Measurements from ENCODE around the gene DGCR8.

DGCR8 gene

GRCh38 chr22:20079745-20080444 is at the start of gene DGCR8:
Gene DGCR8 (plus strand): TSS chr22:20080241. CDS start chr22:20085964, 5,723 bp downstream.
- H3K4me1 ChIP-seq (ENCODE audit: low read length): peaks cover 8% of the 10 kb centered on the region
- peak within 1 kb of the TSS; percentile 32; the same call in 1 of the 2 replicates for H3K27ac ChIP-seq (ENCODE audit: low read length)
- H3K4me3 ChIP-seq (ENCODE audit: low read length): peak within 1 kb of the TSS; percentile 95
- H4K20me1 ChIP-seq (ENCODE audit: insufficient read depth, low read length): peaks cover 24% of the 10 kb centered on the region
- no peaks in the 10 kb centered on the region for H3K27me3 ChIP-seq (ENCODE audit: low read depth, low read length)
- H2AFZ ChIP-seq (ENCODE audit: low read depth, low read length): peak within 1 kb of the TSS; percentile 42
- peaks cover 46% of the 10 kb centered on the region for H3K79me2 ChIP-seq (ENCODE audit: low read length)
- no peak for TF ChIP-seq CTCF (IDR thresholded peaks at IDR 0.05; ENCODE audit: low read depth, low read length)
- no peak for TF ChIP-seq EZH2phosphoT487 (IDR thresholded peaks at IDR 0.05; ENCODE audit: low read depth)
- no peaks in the 10 kb centered on the region for H3K9me3 ChIP-seq (ENCODE audit: insufficient read depth, low read length)
- H3K9ac ChIP-seq (ENCODE audit: low read length): peak within 1 kb of the TSS; percentile 86
- H3K36me3 ChIP-seq (replicated peaks; ENCODE audit: low read depth, low read length): no peaks in the 10 kb centered on the region
- H3K4me2 ChIP-seq (ENCODE audit: low read length): peak within 1 kb of the TSS; percentile 84

- H3K9ac ChIP-seq (ENCODE audit: low read length): no peak overlapping the region
- no peak overlapping the region for H2AFZ ChIP-seq (ENCODE audit: low read depth, low read length)
- H3K27me3 ChIP-seq (ENCODE audit: low read depth, low read length): no peaks in the 10 kb centered on the region
- H3K4me2 ChIP-seq (ENCODE audit: low read length): no peak overlapping the region
- no peak overlapping the region for H3K27ac ChIP-seq (ENCODE audit: low read length)
- H3K79me2 ChIP-seq (ENCODE audit: low read length): 0 out of 2 replicates have a peak, but pooled peaks cover 4% of the 10 kb centered on the region
- peaks cover 8% of the 10 kb centered on the region for H3K36me3 ChIP-seq (replicated peaks; ENCODE audit: low read depth, low read length)
- peaks cover 34% of the 10 kb centered on the region for H3K4me1 ChIP-seq (ENCODE audit: low read length)
- TF ChIP-seq EZH2phosphoT487 (IDR thresholded peaks at IDR 0.05; ENCODE audit: low read depth): no peak
- TF ChIP-seq CTCF (IDR thresholded peaks at IDR 0.05; ENCODE audit: low read depth, low read length): no peak
- peaks cover 4% of the 10 kb centered on the region; the same call in 1 of the 2 replicates for H3K9me3 ChIP-seq (ENCODE audit: insufficient read depth, low read length)
- H3K4me3 ChIP-seq (ENCODE audit: low read length): no peak overlapping the region
- no peaks in the 10 kb centered on the region for H4K20me1 ChIP-seq (ENCODE audit: insufficient read depth, low read length)
Measured at GRCh38 chr22:20031732-20032406, 48.2 kb upstream of the DGCR8 start.

GRCh38 chr22:20032407-20032991 is 47.5 kb upstream of the DGCR8 start:
- Histone ChIP-seq H3K9me3 (ENCODE audit: insufficient read depth, low read length) (peaks cover 4% of the 10 kb centered on the region; the same call in 1 of the 2 replicates), H3K27me3 (ENCODE audit: low read depth, low read length) (no peaks in the 10 kb centered on the region), H3K4me3 (ENCODE audit: low read length) (no peak overlapping the region), H3K79me2 (ENCODE audit: low read length) (0 out of 2 replicates have a peak, but pooled peaks cover 4% of the 10 kb centered on the region), H3K27ac (ENCODE audit: low read length) (no peak overlapping the region), H3K9ac (ENCODE audit: low read length) (no peak overlapping the region), H3K36me3 (replicated peaks; ENCODE audit: low read depth, low read length) (peaks cover 8% of the 10 kb centered on the region), H4K20me1 (ENCODE audit: insufficient read depth, low read length) (no peaks in the 10 kb centered on the region), H3K4me2 (ENCODE audit: low read length) (no peak overlapping the region), H2AFZ (ENCODE audit: low read depth, low read length) (no peak overlapping the region), H3K4me1 (ENCODE audit: low read length) (peaks cover 40% of the 10 kb centered on the region)
- TF ChIP-seq EZH2phosphoT487 (IDR thresholded peaks at IDR 0.05; ENCODE audit: low read depth) (no peak), CTCF (IDR thresholded peaks at IDR 0.05; ENCODE audit: low read depth, low read length) (no peak)

Measured in OCI-LY3 (cell line).